Mesendoderm (in vitro differentiated cells): ENCODE data around the gene ATOH8.
A peak's percentile ranks its signal among the peaks of the same experiment; 100 is the strongest.

Experiments used
- DNase-seq: peaks from one replicate; pipeline ENCODE4 v3.0.0; 2013
- H2AK5ac ChIP-seq: 2 replicates; pipeline ENCODE4 v1.6.1; 2013; ENCODE audit warnings: low read length, inconsistent platforms
- H2BK120ac ChIP-seq: 2 replicates; pipeline ENCODE4 v1.6.1; 2013; ENCODE audit warnings: low read depth, mild to moderate bottlenecking, low read length, moderate library complexity, mixed read lengths
- H2BK15ac ChIP-seq: replicated peaks from 2 replicates; pipeline ENCODE4 v1.6.1; 2013; ENCODE audit warnings: low read depth, mild to moderate bottlenecking, moderate library complexity
- H2BK5ac ChIP-seq: 2 replicates; pipeline ENCODE4 v1.6.1; 2013; ENCODE audit warnings: low read length, inconsistent platforms
- H3K18ac ChIP-seq: 2 replicates; pipeline ENCODE4 v1.6.1; 2013; ENCODE audit warnings: mild to moderate bottlenecking, low read length, mixed read lengths
- H3K23ac ChIP-seq: one replicate; pipeline ENCODE4 v1.6.1; 2013; ENCODE audit warnings: low read length
- H3K27ac ChIP-seq: 2 replicates; pipeline ENCODE4 v1.5.1; 2013; ENCODE audit warnings: low read depth, mild to moderate bottlenecking, inconsistent platforms, low read length, moderate library complexity
- H3K27me3 ChIP-seq: 2 replicates; pipeline ENCODE4 v1.6.1; 2013; ENCODE audit warnings: low read length, control low read depth, mild to moderate bottlenecking, inconsistent platforms; ENCODE audit not compliant: insufficient read depth, poor library complexity
- H3K36me3 ChIP-seq: 2 replicates; pipeline ENCODE4 v1.6.1; 2013; ENCODE audit warnings: low read length, inconsistent platforms; ENCODE audit not compliant: control insufficient read depth, insufficient read depth
- H3K4ac ChIP-seq: one replicate; pipeline ENCODE4 v1.6.1; 2013; ENCODE audit warnings: low read depth, mild to moderate bottlenecking, low read length, moderate library complexity
- H3K4me1 ChIP-seq: 2 replicates; pipeline ENCODE4 v1.6.1; 2013; ENCODE audit warnings: low read depth, low read length, inconsistent platforms; ENCODE audit not compliant: control insufficient read depth
- H3K4me2 ChIP-seq: 2 replicates; pipeline ENCODE4 v1.6.1; 2013; ENCODE audit warnings: low read length
- H3K4me3 ChIP-seq: 2 replicates; pipeline ENCODE4 v1.5.1; 2013; ENCODE audit warnings: mild to moderate bottlenecking, low read length
- H3K56ac ChIP-seq: one replicate; pipeline ENCODE4 v1.6.1; 2013; ENCODE audit warnings: low read length
- H3K79me1 ChIP-seq: 2 replicates; pipeline ENCODE4 v1.6.1; 2013; ENCODE audit warnings: low read length, inconsistent platforms
- H3K79me2 ChIP-seq: 2 replicates; pipeline ENCODE4 v1.6.1; 2013; ENCODE audit warnings: mild to moderate bottlenecking, low read length; ENCODE audit not compliant: control insufficient read depth, insufficient read depth
- H3K9ac ChIP-seq: 2 replicates; pipeline ENCODE4 v1.6.1; 2013; ENCODE audit warnings: low read length, inconsistent platforms
- H4K5ac ChIP-seq: one replicate; pipeline ENCODE4 v1.6.1; 2013; ENCODE audit warnings: low read length
- H4K8ac ChIP-seq: one replicate; pipeline ENCODE4 v1.6.1; 2013; ENCODE audit warnings: low read depth, mild to moderate bottlenecking, control low read depth, low read length, moderate library complexity
- WGBS: extraction: QIAGEN DNeasy Blood & Tissue Kit; methylation state at CpG from one replicate; pipeline ENCODE4 v1.1.7; 2013; ENCODE audit warnings: low lambda C conversion rate, missing lambda C conversion rate; ENCODE audit not compliant: insufficient coverage; ENCODE audit errors: extremely low coverage; 5-methylcytosine and 5-hydroxymethylcytosine counted together

Gene ATOH8

GRCh38 chr2:85819811-85820510, 66.2 kb downstream of the ATOH8 start:
- Histone ChIP-seq H3K4me1 (no peaks in the 10 kb centered on the region), H3K4me3 (no peak overlapping the region), H3K23ac (no peak overlapping the region), H2BK15ac (no peak overlapping the region), H3K9ac (no peak overlapping the region), H3K18ac (no peak overlapping the region), H4K8ac (no peak overlapping the region), H3K56ac (no peak overlapping the region), H3K4me2 (no peak overlapping the region), H3K36me3 (no peaks in the 10 kb centered on the region), H3K4ac (no peak overlapping the region), H3K27me3 (no peaks in the 10 kb centered on the region), H2BK120ac (no peak overlapping the region), H4K5ac (no peak overlapping the region), H3K79me1 (no peaks in the 10 kb centered on the region), H3K27ac (no peak overlapping the region), H3K79me2 (no peaks in the 10 kb centered on the region), H2BK5ac (no peak overlapping the region), H2AK5ac (no peak overlapping the region)
- DNase-seq = no peak
- no CpG with 5 or more reads among the region's 6 CpGs for whole genome bisulfite sequencing

GRCh38 chr2:85822766-85823165, 69.0 kb downstream of the ATOH8 start:
- Histone ChIP-seq H4K8ac (no peak overlapping the region), H3K36me3 (no peaks in the 10 kb centered on the region), H2BK120ac (no peak overlapping the region), H2BK15ac (no peak overlapping the region), H3K4me2 (no peak overlapping the region), H3K4me1 (no peaks in the 10 kb centered on the region), H3K79me2 (no peaks in the 10 kb centered on the region), H3K18ac (no peak overlapping the region), H3K4me3 (no peak overlapping the region), H3K9ac (no peak overlapping the region), H2BK5ac (no peak overlapping the region), H2AK5ac (no peak overlapping the region), H3K56ac (no peak overlapping the region), H4K5ac (no peak overlapping the region), H3K27ac (no peak overlapping the region), H3K23ac (peak overlapping the region; percentile 60), H3K27me3 (no peaks in the 10 kb centered on the region), H3K79me1 (no peaks in the 10 kb centered on the region), H3K4ac (no peak overlapping the region)
- WGBS = no CpG with 5 or more reads among the region's 5 CpGs
- DNase-seq = no peak

GRCh38 chr2:85823951-85824350, 70.2 kb downstream of the ATOH8 start:
- Histone ChIP-seq H3K79me1 (no peaks in the 10 kb centered on the region), H2BK120ac (no peak overlapping the region), H3K36me3 (no peaks in the 10 kb centered on the region), H3K18ac (no peak overlapping the region), H3K4me3 (no peak overlapping the region), H2AK5ac (no peak overlapping the region), H2BK15ac (no peak overlapping the region), H3K27ac (no peak overlapping the region), H3K23ac (no peak overlapping the region), H4K5ac (no peak overlapping the region), H3K9ac (no peak overlapping the region), H3K4me2 (no peak overlapping the region), H3K56ac (no peak overlapping the region), H2BK5ac (no peak overlapping the region), H3K27me3 (no peaks in the 10 kb centered on the region), H3K4me1 (no peaks in the 10 kb centered on the region), H3K4ac (no peak overlapping the region), H3K79me2 (no peaks in the 10 kb centered on the region), H4K8ac (no peak overlapping the region)
- DNase-seq = no peak
- no CpG with 5 or more reads among the region's 2 CpGs for WGBS

GRCh38 chr2:85826990-85827878, 73.4 kb downstream of the ATOH8 start:
- no peaks in the 10 kb centered on the region for H3K79me1 ChIP-seq
- no peak overlapping the region for H2AK5ac ChIP-seq
- DNase-seq = peak; percentile 74
- no peak overlapping the region for H3K4ac ChIP-seq
- no peaks in the 10 kb centered on the region for H3K4me1 ChIP-seq
- H4K8ac ChIP-seq = no peak overlapping the region
- no peak overlapping the region for H3K23ac ChIP-seq
- no peak overlapping the region for H2BK15ac ChIP-seq
- H3K4me2 ChIP-seq = no peak overlapping the region
- H3K36me3 ChIP-seq = no peaks in the 10 kb centered on the region
- no peak overlapping the region for H2BK120ac ChIP-seq
- no peak overlapping the region for H2BK5ac ChIP-seq
- no peak overlapping the region for H3K9ac ChIP-seq
- peak overlapping the region; percentile 60 for H3K56ac ChIP-seq
- H3K18ac ChIP-seq = no peak overlapping the region
- no CpG with 5 or more reads among the region's 20 CpGs for WGBS
- H3K27ac ChIP-seq = no peak overlapping the region
- no peaks in the 10 kb centered on the region for H3K79me2 ChIP-seq
- H3K27me3 ChIP-seq = no peaks in the 10 kb centered on the region
- H4K5ac ChIP-seq = no peak overlapping the region
- no peak overlapping the region for H3K4me3 ChIP-seq

- Histone ChIP-seq H3K4me1 (no peaks in the 10 kb centered on the region), H3K79me2 (no peaks in the 10 kb centered on the region), H2BK120ac (no peak overlapping the region), H3K23ac (no peak overlapping the region), H2AK5ac (no peak overlapping the region), H3K56ac (peak overlapping the region; percentile 60), H3K18ac (no peak overlapping the region), H2BK15ac (no peak overlapping the region), H3K4me3 (no peak overlapping the region), H2BK5ac (no peak overlapping the region), H3K27ac (no peak overlapping the region), H3K36me3 (no peaks in the 10 kb centered on the region), H4K5ac (no peak overlapping the region), H3K4me2 (no peak overlapping the region), H3K4ac (no peak overlapping the region), H3K9ac (no peak overlapping the region), H4K8ac (no peak overlapping the region), H3K79me1 (no peaks in the 10 kb centered on the region), H3K27me3 (no peaks in the 10 kb centered on the region)
- no peak for DNase-seq
- no CpG with 5 or more reads among the region's 18 CpGs for WGBS
Measured at GRCh38 chr2:85827879-85828569, 74.2 kb downstream of the ATOH8 start.
